ENCODE measurements around the gene BEX1.

- TF ChIP-seq CTCF (IDR thresholded peaks at IDR 0.05) (no peak), POLR2A (IDR thresholded peaks at IDR 0.05) (no peak)
Observed at GRCh38 chrX:103051260-103051789, 12.6 kb downstream of the BEX1 start.

Data from body of pancreas (tissue), 4 donors.